Measurements from ENCODE around the gene NRBF2. TPM values are rescaled to one million over a fixed set of nuclear protein-coding genes. Genes with fewer than 3 reads are reported as not detected.
A peak's percentile ranks its signal among the peaks of the same experiment; 100 is the strongest.

NRBF2 gene
- total RNA-seq, 2 experiments from 2014 or later: 23.1 to 24.1 TPM

GRCh38 chr10:63103971-63104409, 29.1 kb upstream of the NRBF2 start:
- intact Hi-C loops (cut with micrococcal nuclease): no loop called here
- Mint-ChIP-seq H3K9me3 (no peaks in the 10 kb centered on the region), H3K4me1 (ENCODE audit: low read depth) (no peaks in the 10 kb centered on the region), H3K27me3 (peaks cover 11% of the 10 kb centered on the region), H3K4me3 (no peak overlapping the region), H3K27ac (no peak overlapping the region), H3K36me3 (ENCODE audit: low read depth) (no peaks in the 10 kb centered on the region)
- ATAC-seq: peak; percentile 85
- no peak for TF ChIP-seq CTCF (IDR thresholded peaks at IDR 0.05)
- ChIA-PET POLR2A (no interaction called here), CTCF (no interaction called here)
- peak; percentile 67 for DNase-seq

GRCh38 chr10:63105225-63106110, 27.7 kb upstream of the NRBF2 start:
- ATAC-seq: no peak
- ChIA-PET POLR2A (no interaction called here), CTCF (interaction anchor here (0.7 kb wide), 1 partner anchor 512 kb away, joined by 3 read pairs; no protein-coding TSS in a partner anchor)
- intact Hi-C loops (cut with micrococcal nuclease): no loop called here
- peaks cover 10% of the 10 kb centered on the region for H3K27me3 Mint-ChIP-seq
- H3K9me3 Mint-ChIP-seq: no peaks in the 10 kb centered on the region
- no peaks in the 10 kb centered on the region for H3K36me3 Mint-ChIP-seq (ENCODE audit: low read depth)
- no peak for TF ChIP-seq CTCF (IDR thresholded peaks at IDR 0.05)
- H3K27ac Mint-ChIP-seq: no peak overlapping the region
- no peaks in the 10 kb centered on the region for H3K4me1 Mint-ChIP-seq (ENCODE audit: low read depth)
- H3K4me3 Mint-ChIP-seq: no peak overlapping the region
- no peak for DNase-seq

- no peaks in the 10 kb centered on the region for H3K36me3 Mint-ChIP-seq (ENCODE audit: low read depth)
- no peaks in the 10 kb centered on the region for H3K9me3 Mint-ChIP-seq
- CTCF ChIA-PET: no interaction called here
- no peaks in the 10 kb centered on the region for H3K4me1 Mint-ChIP-seq (ENCODE audit: low read depth)
- ATAC-seq (no peak), DNase-seq (no peak)
- TF ChIP-seq CTCF (IDR thresholded peaks at IDR 0.05): no peak
- H3K27me3 Mint-ChIP-seq: peaks cover 7% of the 10 kb centered on the region
- H3K4me3 Mint-ChIP-seq: no peak overlapping the region
- intact Hi-C loops (cut with micrococcal nuclease): no loop called here
- POLR2A ChIA-PET: no interaction called here
- H3K27ac Mint-ChIP-seq: no peak overlapping the region
Measured at GRCh38 chr10:63106111-63106755, 26.9 kb upstream of the NRBF2 start.

GRCh38 chr10:63107943-63108437, 25.1 kb upstream of the NRBF2 start:
- POLR2A ChIA-PET: no interaction called here
- H3K4me1 Mint-ChIP-seq (ENCODE audit: low read depth): no peaks in the 10 kb centered on the region
- CTCF ChIA-PET: interaction anchor here (0.8 kb wide), 1 partner anchor 50 kb away, joined by 3 read pairs; no protein-coding TSS in a partner anchor
- no peaks in the 10 kb centered on the region for H3K9me3 Mint-ChIP-seq
- H3K4me3 Mint-ChIP-seq: no peak overlapping the region
- DNase-seq (no peak), ATAC-seq (no peak)
- no peak for TF ChIP-seq CTCF (IDR thresholded peaks at IDR 0.05)
- H3K36me3 Mint-ChIP-seq (ENCODE audit: low read depth): no peaks in the 10 kb centered on the region
- intact Hi-C loops (cut with micrococcal nuclease): no loop called here
- H3K27me3 Mint-ChIP-seq: peaks cover 2% of the 10 kb centered on the region
- no peak overlapping the region for H3K27ac Mint-ChIP-seq

- Mint-ChIP-seq H3K27me3 (no peaks in the 10 kb centered on the region), H3K9me3 (no peaks in the 10 kb centered on the region), H3K4me1 (ENCODE audit: low read depth) (no peaks in the 10 kb centered on the region), H3K36me3 (ENCODE audit: low read depth) (no peaks in the 10 kb centered on the region), H3K27ac (no peak overlapping the region), H3K4me3 (no peak overlapping the region)
- no peak for TF ChIP-seq CTCF (IDR thresholded peaks at IDR 0.05)
- CTCF ChIA-PET: no interaction called here
- POLR2A ChIA-PET: no interaction called here
- intact Hi-C loops (cut with micrococcal nuclease): no loop called here
- no peak for DNase-seq
- ATAC-seq: no peak
Measured at GRCh38 chr10:63110940-63111339, 22.2 kb upstream of the NRBF2 start.
